Mesendoderm (in vitro differentiated cells): Measurements from ENCODE around the gene CLECL1. TPM values are rescaled to one million over a fixed set of nuclear protein-coding genes. Genes with fewer than 3 reads are reported as not detected.

ENCODE experiments used
- DNase-seq: peaks from one replicate; pipeline ENCODE4 v3.0.0; 2013
- H2AK5ac ChIP-seq: 2 replicates; pipeline ENCODE4 v1.6.1; 2013; ENCODE audit warnings: low read length, inconsistent platforms
- H2BK120ac ChIP-seq: 2 replicates; pipeline ENCODE4 v1.6.1; 2013; ENCODE audit warnings: low read depth, mild to moderate bottlenecking, low read length, moderate library complexity, mixed read lengths
- H2BK15ac ChIP-seq: replicated peaks from 2 replicates; pipeline ENCODE4 v1.6.1; 2013; ENCODE audit warnings: low read depth, mild to moderate bottlenecking, moderate library complexity
- H2BK5ac ChIP-seq: 2 replicates; pipeline ENCODE4 v1.6.1; 2013; ENCODE audit warnings: low read length, inconsistent platforms
- H3K18ac ChIP-seq: 2 replicates; pipeline ENCODE4 v1.6.1; 2013; ENCODE audit warnings: mild to moderate bottlenecking, low read length, mixed read lengths
- H3K23ac ChIP-seq: one replicate; pipeline ENCODE4 v1.6.1; 2013; ENCODE audit warnings: low read length
- H3K27ac ChIP-seq: 2 replicates; pipeline ENCODE4 v1.5.1; 2013; ENCODE audit warnings: low read depth, mild to moderate bottlenecking, inconsistent platforms, low read length, moderate library complexity
- H3K27me3 ChIP-seq: 2 replicates; pipeline ENCODE4 v1.6.1; 2013; ENCODE audit warnings: low read length, control low read depth, mild to moderate bottlenecking, inconsistent platforms; ENCODE audit not compliant: insufficient read depth, poor library complexity
- H3K36me3 ChIP-seq: 2 replicates; pipeline ENCODE4 v1.6.1; 2013; ENCODE audit warnings: low read length, inconsistent platforms; ENCODE audit not compliant: control insufficient read depth, insufficient read depth
- H3K4ac ChIP-seq: one replicate; pipeline ENCODE4 v1.6.1; 2013; ENCODE audit warnings: low read depth, mild to moderate bottlenecking, low read length, moderate library complexity
- H3K4me1 ChIP-seq: 2 replicates; pipeline ENCODE4 v1.6.1; 2013; ENCODE audit warnings: low read depth, low read length, inconsistent platforms; ENCODE audit not compliant: control insufficient read depth
- H3K4me2 ChIP-seq: 2 replicates; pipeline ENCODE4 v1.6.1; 2013; ENCODE audit warnings: low read length
- H3K4me3 ChIP-seq: 2 replicates; pipeline ENCODE4 v1.5.1; 2013; ENCODE audit warnings: mild to moderate bottlenecking, low read length
- H3K56ac ChIP-seq: one replicate; pipeline ENCODE4 v1.6.1; 2013; ENCODE audit warnings: low read length
- H3K79me1 ChIP-seq: 2 replicates; pipeline ENCODE4 v1.6.1; 2013; ENCODE audit warnings: low read length, inconsistent platforms
- H3K79me2 ChIP-seq: 2 replicates; pipeline ENCODE4 v1.6.1; 2013; ENCODE audit warnings: mild to moderate bottlenecking, low read length; ENCODE audit not compliant: control insufficient read depth, insufficient read depth
- H3K9ac ChIP-seq: 2 replicates; pipeline ENCODE4 v1.6.1; 2013; ENCODE audit warnings: low read length, inconsistent platforms
- H4K5ac ChIP-seq: one replicate; pipeline ENCODE4 v1.6.1; 2013; ENCODE audit warnings: low read length
- H4K8ac ChIP-seq: one replicate; pipeline ENCODE4 v1.6.1; 2013; ENCODE audit warnings: low read depth, mild to moderate bottlenecking, control low read depth, low read length, moderate library complexity
- WGBS: extraction: QIAGEN DNeasy Blood & Tissue Kit; methylation state at CpG from one replicate; pipeline ENCODE4 v1.1.7; 2013; ENCODE audit warnings: low lambda C conversion rate, missing lambda C conversion rate; ENCODE audit not compliant: insufficient coverage; ENCODE audit errors: extremely low coverage; 5-methylcytosine and 5-hydroxymethylcytosine counted together
- polyA plus RNA-seq, 2 experiments: library from polyadenylated mRNA; stranded (reverse); fragments of 200-250 nt; gene quantifications; one replicate each; pipeline ENCODE4 v1.2.3, GENCODE V29; 2013

Gene CLECL1
- not detected for polyA plus RNA-seq (2013, experiment 1 of 2)
- polyA plus RNA-seq (2013, experiment 2 of 2): not detected

GRCh38 chr12:9732921-9733461 is at the start of gene CLECL1:
Gene CLECL1, minus strand, starts transcription at chr12:9733097.
- no peak for DNase-seq
- no CpG with 5 or more reads among the region's 8 CpGs for WGBS

GRCh38 chr12:9781360-9781759 is 48.5 kb upstream of the CLECL1 start:
- Histone ChIP-seq H2AK5ac (no peak overlapping the region), H3K18ac (no peak overlapping the region), H3K79me2 (no peaks in the 10 kb centered on the region), H3K56ac (no peak overlapping the region), H3K4me3 (no peak overlapping the region), H3K36me3 (no peaks in the 10 kb centered on the region), H3K27ac (no peak overlapping the region), H2BK120ac (no peak overlapping the region), H4K5ac (no peak overlapping the region), H3K9ac (no peak overlapping the region), H3K79me1 (no peaks in the 10 kb centered on the region), H3K23ac (no peak overlapping the region), H3K4me1 (no peaks in the 10 kb centered on the region), H3K4ac (no peak overlapping the region), H2BK15ac (no peak overlapping the region), H4K8ac (no peak overlapping the region), H3K27me3 (no peaks in the 10 kb centered on the region), H3K4me2 (no peak overlapping the region), H2BK5ac (no peak overlapping the region)
- no peak for DNase-seq
- WGBS: no CpG with 5 or more reads among the region's 2 CpGs

More at GRCh38 chr12:9732921-9733461, at the start of gene CLECL1:
- H2BK120ac ChIP-seq: no peak within 1 kb of the TSS
- H2BK15ac ChIP-seq: no peak within 1 kb of the TSS
- H2AK5ac ChIP-seq: no peak within 1 kb of the TSS
- H3K4ac ChIP-seq: no peak within 1 kb of the TSS
- no peak within 1 kb of the TSS for H4K5ac ChIP-seq
- no peak within 1 kb of the TSS for H3K4me2 ChIP-seq
- H4K8ac ChIP-seq: no peak within 1 kb of the TSS
- H3K27ac ChIP-seq: no peak within 1 kb of the TSS
- no peak within 1 kb of the TSS for H2BK5ac ChIP-seq
- no peak within 1 kb of the TSS for H3K9ac ChIP-seq
- H3K79me1 ChIP-seq: no peaks in the 10 kb centered on the region
- H3K27me3 ChIP-seq: no peaks in the 10 kb centered on the region
- H3K4me1 ChIP-seq: no peaks in the 10 kb centered on the region
- H3K79me2 ChIP-seq: no peaks in the 10 kb centered on the region
- H3K18ac ChIP-seq: no peak within 1 kb of the TSS
- no peak within 1 kb of the TSS for H3K56ac ChIP-seq
- no peak within 1 kb of the TSS for H3K23ac ChIP-seq
- no peak within 1 kb of the TSS for H3K4me3 ChIP-seq
- H3K36me3 ChIP-seq: no peaks in the 10 kb centered on the region

- Histone ChIP-seq H3K4ac (no peak overlapping the region), H4K8ac (no peak overlapping the region), H3K23ac (no peak overlapping the region), H3K27ac (no peak overlapping the region), H3K18ac (no peak overlapping the region), H3K79me2 (no peaks in the 10 kb centered on the region), H3K4me2 (no peak overlapping the region), H3K9ac (no peak overlapping the region), H3K79me1 (no peaks in the 10 kb centered on the region), H3K4me3 (no peak overlapping the region), H3K4me1 (no peaks in the 10 kb centered on the region), H2BK15ac (no peak overlapping the region), H2BK120ac (no peak overlapping the region), H2AK5ac (no peak overlapping the region), H2BK5ac (no peak overlapping the region), H4K5ac (no peak overlapping the region), H3K27me3 (no peaks in the 10 kb centered on the region), H3K36me3 (no peaks in the 10 kb centered on the region), H3K56ac (no peak overlapping the region)
- DNase-seq: no peak
- WGBS: no CpG with 5 or more reads among the region's 4 CpGs
Observed at GRCh38 chr12:9779209-9779608, 46.3 kb upstream of the CLECL1 start.

GRCh38 chr12:9776781-9777180 is 43.9 kb upstream of the CLECL1 start:
- H3K4ac ChIP-seq: no peak overlapping the region
- no peak overlapping the region for H2BK120ac ChIP-seq
- DNase-seq: no peak
- H3K56ac ChIP-seq: no peak overlapping the region
- H3K4me1 ChIP-seq: no peaks in the 10 kb centered on the region
- H2BK15ac ChIP-seq: no peak overlapping the region
- H3K27ac ChIP-seq: no peak overlapping the region
- WGBS: no CpG with 5 or more reads among the region's 3 CpGs
- H2BK5ac ChIP-seq: no peak overlapping the region
- H3K4me2 ChIP-seq: no peak overlapping the region
- H3K36me3 ChIP-seq: no peaks in the 10 kb centered on the region
- H3K79me2 ChIP-seq: no peaks in the 10 kb centered on the region
- no peak overlapping the region for H3K4me3 ChIP-seq
- H4K8ac ChIP-seq: no peak overlapping the region
- no peaks in the 10 kb centered on the region for H3K79me1 ChIP-seq
- no peak overlapping the region for H3K9ac ChIP-seq
- H4K5ac ChIP-seq: no peak overlapping the region
- H3K18ac ChIP-seq: no peak overlapping the region
- H3K27me3 ChIP-seq: no peaks in the 10 kb centered on the region
- no peak overlapping the region for H2AK5ac ChIP-seq
- no peak overlapping the region for H3K23ac ChIP-seq

- no CpG with 5 or more reads among the region's 2 CpGs for WGBS
- Histone ChIP-seq H2BK15ac (no peak overlapping the region), H3K23ac (no peak overlapping the region), H4K5ac (no peak overlapping the region), H3K4me2 (no peak overlapping the region), H3K18ac (no peak overlapping the region), H4K8ac (no peak overlapping the region), H2BK5ac (no peak overlapping the region), H2AK5ac (no peak overlapping the region), H3K27me3 (no peaks in the 10 kb centered on the region), H3K56ac (no peak overlapping the region), H3K4ac (no peak overlapping the region), H2BK120ac (no peak overlapping the region), H3K27ac (no peak overlapping the region), H3K79me2 (no peaks in the 10 kb centered on the region), H3K4me1 (no peaks in the 10 kb centered on the region), H3K36me3 (no peaks in the 10 kb centered on the region), H3K9ac (no peak overlapping the region), H3K79me1 (no peaks in the 10 kb centered on the region), H3K4me3 (no peak overlapping the region)
- DNase-seq: no peak
Observed at GRCh38 chr12:9773216-9773877, 40.5 kb upstream of the CLECL1 start.

- H3K79me1 ChIP-seq: no peaks in the 10 kb centered on the region
- no peaks in the 10 kb centered on the region for H3K79me2 ChIP-seq
- no peak overlapping the region for H3K9ac ChIP-seq
- no peak overlapping the region for H2BK120ac ChIP-seq
- H3K18ac ChIP-seq: no peak overlapping the region
- H3K4ac ChIP-seq: no peak overlapping the region
- no peak overlapping the region for H3K4me3 ChIP-seq
- no peak overlapping the region for H4K8ac ChIP-seq
- no peak overlapping the region for H4K5ac ChIP-seq
- H3K4me2 ChIP-seq: no peak overlapping the region
- no peaks in the 10 kb centered on the region for H3K36me3 ChIP-seq
- no peaks in the 10 kb centered on the region for H3K4me1 ChIP-seq
- no peak overlapping the region for H3K23ac ChIP-seq
- no peak overlapping the region for H3K27ac ChIP-seq
- no peak overlapping the region for H2BK15ac ChIP-seq
- H2BK5ac ChIP-seq: no peak overlapping the region
- no CpG with 5 or more reads among the region's 2 CpGs for WGBS
- H3K56ac ChIP-seq: no peak overlapping the region
- no peak overlapping the region for H2AK5ac ChIP-seq
- DNase-seq: no peak
- no peaks in the 10 kb centered on the region for H3K27me3 ChIP-seq
Observed at GRCh38 chr12:9763025-9763424, 30.1 kb upstream of the CLECL1 start.
